IPS-18c (cell line): ENCODE measurements around the gene CMTM7.
"Not testable (repeated sequence)": the region's sequence is repeated elsewhere in the genome, so short reads cannot be mapped to it uniquely, and the experiment has no call there.

Experiments
- H3K4me3 ChIP-seq: 2 replicates; pipeline ENCODE4 v1.7.0; 2013; ENCODE audit warnings: low read depth, mild to moderate bottlenecking, low read length, moderate library complexity; ENCODE audit not compliant: insufficient read depth
- H3K9me3 ChIP-seq: one replicate; pipeline ENCODE4 v1.6.1; 2013; ENCODE audit warnings: mild to moderate bottlenecking, low read length, moderate library complexity; ENCODE audit not compliant: control insufficient read depth, insufficient read depth

CMTM7 gene

DNA sequence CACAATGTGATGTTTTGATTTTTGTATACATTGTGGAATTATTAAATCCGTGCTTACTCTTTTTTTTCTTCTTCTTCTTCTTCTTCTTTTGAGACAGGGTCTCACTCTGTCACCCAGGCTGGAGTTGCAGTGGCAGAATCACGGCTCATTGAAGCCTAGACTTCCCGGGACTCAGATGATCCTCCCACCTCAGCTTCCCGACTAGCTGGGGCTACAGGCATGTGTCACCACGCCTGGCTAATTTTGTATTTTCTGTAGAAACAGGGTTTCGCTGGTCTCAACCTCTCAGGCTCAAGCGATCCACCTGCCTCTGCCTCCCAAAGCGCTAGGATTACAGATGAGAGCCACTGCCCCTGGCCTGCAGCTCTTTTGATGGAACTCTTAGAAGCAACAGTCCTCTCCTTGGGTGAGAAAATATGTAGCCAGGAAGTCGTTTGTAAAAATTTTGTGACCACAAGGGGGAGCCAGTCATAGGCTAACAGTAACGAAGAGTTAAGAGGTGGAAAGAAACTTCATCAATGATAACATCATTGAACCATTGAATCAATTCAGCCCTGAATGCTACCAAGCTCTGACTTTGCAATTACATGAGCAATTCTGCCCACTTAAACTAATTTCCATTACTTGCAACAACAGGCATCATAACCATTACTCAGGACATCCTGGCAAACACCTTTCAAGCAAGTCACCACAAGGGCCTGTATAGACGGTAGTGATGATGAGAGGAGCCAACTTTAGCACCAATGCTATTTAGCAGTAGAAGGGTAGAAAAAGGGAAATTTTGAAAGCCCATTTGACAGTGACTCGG lies 16.7 kb upstream of the CMTM7 start:
- H3K4me3 ChIP-seq: no peak overlapping the region

DNA sequence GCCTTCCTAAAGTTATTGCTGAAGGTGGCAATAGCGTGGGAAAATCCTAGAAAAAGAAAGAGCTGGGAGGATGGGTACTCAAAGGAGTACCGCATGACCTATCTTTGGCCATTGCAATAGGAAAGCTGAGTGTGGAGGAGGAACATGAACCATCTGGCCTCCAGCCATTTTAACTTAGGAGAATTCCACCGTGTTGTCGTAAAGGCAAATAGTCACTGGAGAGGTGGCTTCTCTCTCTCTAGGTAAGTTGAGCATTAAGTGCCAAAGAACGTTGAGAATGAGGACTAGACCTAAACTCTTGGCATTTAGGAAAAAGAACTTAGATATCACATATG lies 16.1 kb upstream of the CMTM7 start:
- Histone ChIP-seq H3K9me3 (no peaks in the 10 kb centered on the region), H3K4me3 (no peak overlapping the region)

More for the DNA sequence above, 16.7 kb upstream of the CMTM7 start:
- no peaks in the 10 kb centered on the region for H3K9me3 ChIP-seq

DNA sequence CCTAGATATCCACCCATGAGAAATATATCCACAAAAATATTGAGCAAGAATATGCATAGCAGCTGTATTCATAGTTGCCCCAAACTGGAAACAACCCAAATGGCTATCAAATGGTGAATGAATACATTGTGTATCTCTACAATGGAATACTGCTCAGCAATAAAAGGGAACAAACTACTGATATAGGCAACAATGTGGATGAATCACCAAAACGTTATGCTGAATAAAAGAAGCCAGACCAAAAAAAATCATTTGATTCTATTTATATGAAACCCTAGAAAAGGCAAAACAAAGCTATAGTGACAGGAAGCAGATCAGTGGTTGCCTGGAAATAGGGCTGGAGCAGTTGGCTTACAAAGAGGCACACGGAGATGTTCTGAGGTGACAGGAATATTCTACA lies 15.5 kb upstream of the CMTM7 start:
- Histone ChIP-seq H3K4me3 (no peak overlapping the region), H3K9me3 (no peaks in the 10 kb centered on the region)

DNA sequence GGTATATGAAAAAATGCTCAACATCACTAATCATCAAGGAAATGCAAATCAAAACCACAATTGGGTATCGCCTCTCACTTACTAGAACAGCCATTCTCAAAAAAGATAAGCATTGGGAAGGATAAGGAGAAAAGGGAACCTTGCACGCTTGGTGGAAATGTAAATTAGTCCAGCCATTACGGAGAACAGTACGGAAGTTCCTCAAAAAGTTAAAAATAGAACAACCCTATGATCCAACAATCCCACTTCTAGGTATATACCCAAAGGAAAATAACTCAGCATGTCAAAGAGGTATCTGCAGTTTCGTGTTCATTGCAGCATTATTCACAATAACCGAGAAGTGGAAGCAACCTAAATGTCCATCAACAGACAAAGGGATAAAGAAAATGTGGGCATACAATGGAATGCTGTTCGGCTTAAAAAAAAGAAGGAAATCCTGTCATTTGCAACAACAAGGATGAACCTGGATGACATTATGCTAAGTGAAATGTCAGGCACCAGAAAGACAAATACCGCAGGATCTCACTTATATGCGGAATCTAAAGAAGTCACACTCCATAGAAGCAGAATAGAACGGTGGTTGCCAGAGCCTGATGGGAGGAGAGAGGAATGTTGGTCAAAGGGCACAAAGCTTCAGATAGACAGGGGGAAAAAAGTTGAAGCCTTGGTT lies 11.7 kb upstream of the CMTM7 start:
- H3K9me3 ChIP-seq: no peaks in the 10 kb centered on the region
- H3K4me3 ChIP-seq: no peak overlapping the region

DNA sequence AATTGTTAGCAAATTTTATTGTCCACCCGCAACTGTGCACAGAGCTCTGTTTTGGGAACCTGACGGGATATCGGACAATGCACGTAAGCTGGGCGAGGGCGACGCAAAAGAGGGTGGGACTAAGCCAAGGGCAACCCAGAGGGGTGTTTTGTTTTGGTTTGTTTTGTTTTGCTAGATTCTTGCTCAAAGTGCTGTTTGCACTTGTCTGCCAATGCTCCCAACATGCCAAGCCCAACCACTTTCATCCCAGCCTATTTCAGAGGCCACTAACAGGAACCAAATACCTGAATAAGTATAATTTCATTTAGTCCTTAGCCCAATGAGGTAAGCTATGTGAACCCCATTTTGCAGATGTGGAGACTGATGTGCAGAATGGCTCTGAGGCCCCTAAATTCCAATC lies 9.7 kb upstream of the CMTM7 start:
- no peaks in the 10 kb centered on the region for H3K9me3 ChIP-seq
- H3K4me3 ChIP-seq: no peak overlapping the region

DNA sequence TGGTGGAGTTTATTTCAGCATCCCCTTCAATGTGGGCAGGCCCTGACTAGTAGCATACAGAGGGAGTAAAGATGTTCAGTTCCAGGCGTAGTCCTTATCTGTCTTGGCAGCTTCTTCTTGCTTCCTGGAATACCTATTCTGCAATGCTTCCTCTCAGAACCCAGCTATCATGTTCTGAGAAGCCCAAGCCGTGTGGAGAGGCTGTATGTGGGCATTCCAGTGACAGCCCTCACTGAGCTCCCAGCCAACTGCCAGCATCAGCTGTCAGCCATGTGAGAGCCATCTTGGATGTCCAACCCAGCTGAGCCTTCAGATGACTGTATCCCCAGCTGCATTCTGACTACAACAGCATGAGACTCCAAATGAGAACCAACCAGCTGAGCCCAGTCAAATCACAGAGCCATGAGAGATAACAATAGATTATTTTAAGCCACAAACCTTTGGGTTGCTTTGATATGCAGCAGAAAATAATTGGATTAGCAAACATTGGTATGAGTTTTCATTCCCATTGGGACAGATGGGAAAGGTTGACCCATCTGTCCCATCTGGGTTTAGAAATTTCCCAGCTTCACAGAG lies 8.4 kb upstream of the CMTM7 start:
- Histone ChIP-seq H3K4me3 (no peak overlapping the region), H3K9me3 (no peaks in the 10 kb centered on the region)

DNA sequence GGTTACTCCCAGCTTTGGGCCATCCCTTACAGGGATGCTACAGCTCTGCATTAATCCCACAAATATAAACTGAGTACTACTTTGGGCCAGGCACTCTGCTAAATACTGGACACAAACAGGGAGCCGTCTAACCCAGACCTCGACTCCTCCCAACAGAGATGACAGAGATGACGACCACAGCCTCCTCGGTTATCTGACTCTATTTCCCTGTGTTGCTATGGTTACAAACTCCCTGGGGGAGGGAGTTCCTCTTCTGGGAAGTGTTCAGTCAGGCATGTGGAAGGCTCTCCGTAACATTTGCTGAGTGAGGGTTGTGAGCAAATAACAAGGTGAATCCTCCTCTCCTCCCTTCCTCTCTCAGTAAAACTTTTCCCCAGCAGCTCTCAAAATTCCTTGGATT lies 6.7 kb upstream of the CMTM7 start:
- Histone ChIP-seq H3K9me3 (no peaks in the 10 kb centered on the region), H3K4me3 (no peak overlapping the region)

DNA sequence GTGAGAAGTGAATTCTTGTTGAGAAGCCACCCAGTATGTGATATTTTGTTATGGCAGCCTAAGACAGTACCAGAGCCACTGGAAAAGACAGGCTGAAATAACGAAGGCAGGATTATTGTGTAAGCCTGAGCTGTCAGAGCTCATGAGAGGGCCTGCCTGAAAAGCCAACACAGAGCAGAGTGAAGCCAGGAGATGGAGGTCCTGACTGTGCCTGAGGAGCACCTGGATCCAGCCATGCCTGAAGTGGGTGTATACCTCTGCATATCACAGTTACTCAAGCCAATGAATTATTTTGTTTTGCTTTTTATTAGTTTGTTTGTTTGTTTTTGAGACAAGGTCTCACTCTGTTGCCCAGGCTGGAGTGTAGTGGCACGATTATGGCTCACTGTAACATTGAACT lies 4.1 kb upstream of the CMTM7 start:
- no peaks in the 10 kb centered on the region for H3K9me3 ChIP-seq
- no peak overlapping the region for H3K4me3 ChIP-seq

DNA sequence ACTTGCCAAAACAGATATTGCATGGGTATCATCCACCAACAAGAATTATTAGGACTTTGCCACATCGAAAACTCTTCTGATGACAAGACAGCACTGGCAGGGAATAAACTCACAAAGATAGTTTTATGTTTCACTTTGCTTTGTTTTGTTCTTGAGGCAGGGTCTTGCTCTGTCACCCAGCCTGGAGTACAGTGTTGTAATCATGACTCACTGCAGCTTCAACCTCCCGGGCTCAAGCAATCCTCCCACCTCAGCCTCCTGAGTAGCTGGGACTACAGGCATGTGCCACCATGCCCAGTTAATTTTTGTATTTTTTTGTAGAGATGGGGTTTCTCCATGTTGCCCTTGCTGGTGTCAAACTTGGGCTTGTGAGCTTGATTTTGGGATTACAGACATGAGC lies 2.1 kb upstream of the CMTM7 start:
- not testable (repeated sequence) for H3K4me3 ChIP-seq, H3K9me3 ChIP-seq

DNA sequence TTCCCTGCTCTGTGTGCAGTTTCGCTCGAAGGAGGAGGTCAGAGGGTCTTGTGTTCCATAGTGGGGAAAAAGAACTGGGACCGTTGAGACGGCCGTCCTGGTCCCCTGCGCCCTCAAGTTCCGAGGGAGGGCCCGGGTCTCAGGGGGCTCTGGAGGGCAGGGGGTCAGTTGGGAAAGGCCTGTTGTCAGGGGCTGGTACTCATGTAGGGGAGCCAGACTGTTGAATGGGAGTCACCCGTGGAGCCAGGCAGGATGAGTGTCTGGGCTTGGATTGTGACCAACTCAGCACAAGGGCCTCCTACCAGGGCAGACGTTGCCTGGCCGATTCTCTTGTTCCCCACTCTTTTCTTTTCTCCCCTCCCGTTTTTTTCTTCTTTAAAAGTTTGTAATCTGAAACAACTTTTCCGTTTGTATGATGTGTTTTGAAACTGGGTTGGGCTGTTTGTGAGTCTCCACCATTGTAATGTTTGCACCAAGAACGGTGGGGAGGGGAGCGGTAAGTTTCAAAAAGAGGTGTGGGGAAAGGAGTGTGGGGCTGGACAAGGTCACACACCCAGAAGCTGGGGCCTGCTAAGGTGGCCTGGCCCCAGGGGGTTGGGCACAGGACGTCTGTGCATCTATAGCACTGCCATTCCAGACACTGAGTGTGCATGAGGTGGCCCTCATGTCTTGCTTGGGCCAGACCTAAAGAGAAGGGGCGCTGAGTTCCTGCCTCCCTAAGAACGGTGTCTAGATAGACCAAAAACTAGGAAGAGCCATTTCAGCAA lies 1.1 kb downstream of the CMTM7 start:
- Histone ChIP-seq H3K9me3 (no peaks in the 10 kb centered on the region), H3K4me3 (peak overlapping the region; percentile 86)

DNA sequence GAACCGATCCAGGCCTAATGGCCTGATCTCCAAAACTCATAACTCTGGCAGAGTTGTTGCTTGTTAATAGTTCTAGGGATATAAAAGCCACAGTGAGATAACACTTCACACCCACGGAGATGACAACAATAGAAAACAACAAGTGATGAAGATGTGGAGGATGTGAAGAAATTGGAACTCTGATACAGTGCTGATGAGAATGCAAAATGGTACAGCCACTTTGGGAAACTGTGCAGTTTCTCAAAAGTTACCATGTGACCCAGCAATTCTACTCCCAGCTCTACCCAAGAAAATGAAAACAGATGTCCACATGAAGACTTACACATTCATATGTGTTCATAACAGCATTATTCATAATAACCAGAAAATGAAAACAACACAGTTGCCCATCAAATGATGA lies 3.8 kb downstream of the CMTM7 start:
- no peak overlapping the region for H3K4me3 ChIP-seq
- no peaks in the 10 kb centered on the region for H3K9me3 ChIP-seq

DNA sequence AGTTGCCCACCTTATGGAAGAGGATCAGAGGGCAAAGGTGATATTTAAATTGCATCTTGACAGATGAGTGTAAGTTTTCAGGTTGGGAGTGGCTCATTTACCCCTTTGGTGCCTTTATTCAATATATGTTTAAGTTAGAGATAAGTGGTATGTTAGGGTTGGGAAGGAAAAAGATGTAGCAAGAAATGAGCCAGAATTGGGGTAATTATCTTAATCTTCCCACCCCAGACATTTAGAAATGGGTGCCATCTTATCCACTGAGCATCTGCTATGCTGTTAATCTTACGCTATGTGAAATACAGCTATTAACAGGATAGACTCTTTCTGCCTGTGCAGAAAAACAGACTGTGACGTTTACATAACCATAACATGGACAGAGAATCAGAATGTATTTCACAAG lies 6.3 kb downstream of the CMTM7 start:
- no peaks in the 10 kb centered on the region for H3K9me3 ChIP-seq
- no peak overlapping the region for H3K4me3 ChIP-seq

DNA sequence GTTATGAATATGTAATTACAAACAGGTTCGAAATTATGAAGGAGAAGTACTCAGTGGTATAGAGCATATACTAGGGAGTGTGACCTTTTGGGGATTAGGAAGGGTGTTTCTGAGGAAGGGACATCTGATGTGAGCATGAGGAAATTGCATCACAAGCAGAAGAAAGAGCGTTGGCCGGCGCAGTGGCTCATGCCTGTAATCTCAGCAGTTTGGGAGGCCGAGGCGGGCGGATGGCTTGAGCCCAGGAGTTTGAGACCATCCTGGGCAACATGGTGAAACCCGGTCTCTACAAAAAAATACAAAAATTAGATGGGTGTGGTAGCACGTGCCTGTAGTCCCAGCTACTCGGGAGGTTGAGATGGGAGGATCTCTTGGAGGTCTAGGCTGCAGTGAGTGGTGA lies 6.9 kb downstream of the CMTM7 start:
- Histone ChIP-seq H3K9me3 (no peaks in the 10 kb centered on the region), H3K4me3 (no peak overlapping the region)

DNA sequence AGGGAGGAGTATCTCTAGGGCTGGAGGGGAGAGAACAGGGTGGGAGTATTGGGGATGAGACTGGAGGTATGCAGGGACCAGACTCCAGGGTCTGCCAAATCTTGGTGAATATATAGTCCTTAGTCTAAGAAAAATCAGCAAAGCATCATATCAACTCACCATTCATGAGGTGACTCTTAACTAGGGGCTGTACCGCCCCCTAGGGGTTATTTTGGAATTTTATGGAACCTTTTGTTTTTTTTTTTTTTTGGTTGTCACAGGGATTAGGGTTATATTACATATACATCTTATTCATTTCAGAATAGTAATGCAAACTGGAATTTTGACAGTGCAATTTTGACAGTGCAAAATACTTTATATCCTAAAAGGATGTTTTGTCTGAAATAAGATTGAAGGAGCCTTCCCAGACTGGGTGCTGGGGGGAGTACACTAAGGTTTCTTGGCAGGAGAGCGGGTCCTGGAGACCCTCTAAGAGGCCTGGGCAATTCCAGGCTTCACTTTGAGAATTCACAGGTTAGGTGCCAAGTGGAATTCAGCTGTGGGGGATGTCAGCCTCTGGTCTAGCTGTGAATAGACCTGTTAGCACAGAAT lies 7.5 kb downstream of the CMTM7 start:
- H3K9me3 ChIP-seq: no peaks in the 10 kb centered on the region
- no peak overlapping the region for H3K4me3 ChIP-seq

DNA sequence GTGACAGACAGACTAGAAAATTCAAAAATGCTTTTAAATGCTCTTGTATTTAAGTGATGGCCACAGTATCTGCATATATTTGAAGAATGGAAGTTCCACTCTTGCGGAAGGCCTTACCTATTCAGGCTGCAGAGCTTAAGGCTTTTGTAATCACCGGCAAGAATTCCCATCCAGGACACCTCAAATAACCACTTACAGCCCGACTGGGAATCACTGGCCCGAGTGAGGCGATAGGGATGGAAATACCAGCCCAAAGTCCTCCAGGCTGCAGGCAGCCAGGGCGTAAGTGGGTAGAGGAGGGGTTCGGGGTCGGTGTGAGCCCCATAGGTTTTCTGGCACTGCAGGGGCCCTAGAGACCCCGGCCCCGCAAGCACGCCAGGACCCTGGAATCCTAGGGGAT lies 9.5 kb downstream of the CMTM7 start:
- Histone ChIP-seq H3K4me3 (peak overlapping the region; percentile 50; the same call in 1 of the 2 replicates), H3K9me3 (no peaks in the 10 kb centered on the region)

DNA sequence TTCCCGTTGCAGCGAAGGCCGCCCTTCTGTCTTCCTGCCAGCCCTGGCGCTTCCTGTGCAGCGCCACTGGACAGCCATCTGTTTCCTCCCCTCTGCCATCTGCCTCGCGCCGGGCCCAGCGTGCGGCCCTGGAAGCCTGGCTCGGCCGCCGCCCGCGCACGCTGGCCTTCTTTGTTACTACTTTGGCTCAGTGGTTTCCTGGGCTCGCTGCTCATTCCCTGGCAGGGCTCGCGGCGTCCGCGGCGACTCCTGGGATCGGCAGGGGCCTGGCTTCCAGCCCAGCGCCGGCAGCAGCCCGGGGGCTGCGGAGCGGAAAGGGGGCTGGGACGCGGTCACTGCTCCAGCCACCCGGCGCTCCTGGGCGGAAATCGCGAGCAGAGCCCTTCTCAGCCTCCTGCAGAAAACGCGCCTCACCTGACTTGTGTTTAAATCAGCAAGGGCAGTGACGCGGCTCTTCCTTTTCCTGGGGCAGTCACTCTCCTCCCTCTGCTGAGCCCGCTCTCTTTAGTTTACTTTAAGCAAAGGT lies 10.0 kb downstream of the CMTM7 start:
- peak overlapping the region; percentile 50 for H3K4me3 ChIP-seq
- no peaks in the 10 kb centered on the region for H3K9me3 ChIP-seq

DNA sequence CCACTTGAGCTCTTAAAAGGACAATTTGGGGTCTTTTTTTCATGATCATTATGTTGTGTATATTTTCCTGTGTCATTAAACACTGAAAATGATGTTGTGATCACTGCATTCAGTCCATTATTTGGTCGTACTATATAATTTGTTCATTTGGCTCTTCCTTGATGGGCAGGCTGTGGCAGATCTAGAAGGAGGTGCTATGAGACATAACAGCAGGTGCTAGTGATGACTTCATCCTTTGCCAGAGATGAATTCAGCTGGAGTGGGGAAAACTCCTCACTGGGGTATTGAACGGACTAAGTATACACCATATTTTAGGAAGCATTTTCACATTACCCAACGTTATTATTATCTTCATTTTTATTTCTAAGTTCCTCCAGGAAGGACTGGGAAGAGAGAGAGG lies 12.0 kb downstream of the CMTM7 start:
- no peak overlapping the region for H3K4me3 ChIP-seq
- H3K9me3 ChIP-seq: no peaks in the 10 kb centered on the region
